H54 (cell line): ENCODE data around the gene SLITRK3.

ENCODE experiments used
- DNase-seq: peaks from one replicate; pipeline ENCODE4 v3.0.0; 2011; ENCODE audit warnings: low spot score, mixed read lengths; ENCODE audit not compliant: insufficient read length
- FAIRE-seq: peaks from 3 replicates; lab custom pipeline; 2011; peaks lifted over from hg19 to GRCh38; lab: Jason Lieb, UNC
- POLR2A ChIP-seq: IDR thresholded peaks from 2 replicates; pipeline ENCODE4 v1.6.1; 2011; ENCODE audit warnings: low read depth, mild to moderate bottlenecking, low read length

The SLITRK3 gene

GRCh38 chr3:165195640-165196576, at the start of gene SLITRK3:
Gene SLITRK3 (minus strand): TSS chr3:165196384. CDS start chr3:165190830, 5,554 bp downstream.
- no peak for TF ChIP-seq POLR2A
- FAIRE-seq = no peak
- DNase-seq = no peak

- no peak for TF ChIP-seq POLR2A
- FAIRE-seq (no peak), DNase-seq (no peak)
These were observed 47.4 kb upstream of the SLITRK3 start for GRCh38 chr3:165243597-165243996.

GRCh38 chr3:165233501-165234195, 37.5 kb upstream of the SLITRK3 start:
- no peak for TF ChIP-seq POLR2A
- FAIRE-seq = no peak

GRCh38 chr3:165225604-165226003, 29.4 kb upstream of the SLITRK3 start:
- FAIRE-seq = no peak
- TF ChIP-seq POLR2A = no peak
- no peak for DNase-seq

More at GRCh38 chr3:165233501-165234195, 37.5 kb upstream of the SLITRK3 start:
- no peak for DNase-seq

- FAIRE-seq (no peak), DNase-seq (no peak)
- no peak for TF ChIP-seq POLR2A
These were observed 21.6 kb upstream of the SLITRK3 start for GRCh38 chr3:165217739-165218138.

- DNase-seq (no peak), FAIRE-seq (no peak)
- TF ChIP-seq POLR2A = no peak
These were observed 16.4 kb upstream of the SLITRK3 start for GRCh38 chr3:165212580-165212979.

GRCh38 chr3:165211721-165212120, 15.5 kb upstream of the SLITRK3 start:
- TF ChIP-seq POLR2A = no peak
- DNase-seq (no peak), FAIRE-seq (no peak)

- TF ChIP-seq POLR2A = no peak
- FAIRE-seq (no peak), DNase-seq (no peak)
These were observed 14.5 kb upstream of the SLITRK3 start for GRCh38 chr3:165210727-165211126.

- DNase-seq (no peak), FAIRE-seq (no peak)
- no peak for TF ChIP-seq POLR2A
These were observed 13.9 kb upstream of the SLITRK3 start for GRCh38 chr3:165210132-165210531.

GRCh38 chr3:165206454-165207266, 10.5 kb upstream of the SLITRK3 start:
- TF ChIP-seq POLR2A = no peak
- no peak for DNase-seq
- FAIRE-seq = peak; percentile 80

GRCh38 chr3:165204445-165204844, 8.3 kb upstream of the SLITRK3 start:
- TF ChIP-seq POLR2A = no peak
- no peak for FAIRE-seq
- no peak for DNase-seq

- no peak for DNase-seq
- FAIRE-seq = no peak
- no peak for TF ChIP-seq POLR2A
These were observed 6.8 kb upstream of the SLITRK3 start for GRCh38 chr3:165202995-165203394.

GRCh38 chr3:165201964-165202363, 5.8 kb upstream of the SLITRK3 start:
- no peak for DNase-seq
- FAIRE-seq = no peak
- TF ChIP-seq POLR2A = no peak

GRCh38 chr3:165197481-165197800, 1.3 kb upstream of the SLITRK3 start:
- no peak for TF ChIP-seq POLR2A
- DNase-seq (no peak), FAIRE-seq (no peak)
